CD8-positive, alpha-beta memory T cell (primary cell): ENCODE results near the gene MAMDC4. TPM values are rescaled to one million over a fixed set of nuclear protein-coding genes. Genes with fewer than 3 reads are reported as not detected.

Experiments used
- CTCF ChIA-PET: fragments of 350-600 bp; sonication (Branson Sonifier 250); formaldehyde crosslinking; loops from one replicate; lab custom pipeline; 2021; ENCODE audit warnings: antibody characterized with exemption; lab: Charles Lee
- POLR2A ChIA-PET: fragments of 350-600 bp; sonication (Branson Sonifier 250); formaldehyde crosslinking; loops from one replicate; lab custom pipeline; 2021; ENCODE audit warnings: antibody characterized with exemption; lab: Charles Lee
- DNase-seq, 5 donors: peaks; one replicate each; pipeline versions ENCODE4 v3.0.0 to v3.0.0-alpha.2; 2020 to 2022; ENCODE audit warnings: mixed read lengths in 1 of 5
- H3K27ac ChIP-seq: one replicate; pipeline ENCODE4 v1.7.0; 2013; ENCODE audit warnings: low read depth, mild to moderate bottlenecking, low read length, moderate library complexity
- H3K27me3 ChIP-seq: 2 replicates; pipeline ENCODE4 v1.7.0; 2013; ENCODE audit warnings: low read length, mild to moderate bottlenecking; ENCODE audit not compliant: insufficient read depth, poor library complexity, severe bottlenecking
- H3K36me3 ChIP-seq: 2 replicates; pipeline ENCODE4 v1.7.0; 2013; ENCODE audit warnings: mild to moderate bottlenecking, low read length, moderate library complexity; ENCODE audit not compliant: insufficient read depth
- H3K4me1 ChIP-seq: 2 replicates; pipeline ENCODE4 v1.7.0; 2013; ENCODE audit warnings: mild to moderate bottlenecking, low read length, moderate library complexity; ENCODE audit not compliant: insufficient read depth
- H3K4me3 ChIP-seq: 2 replicates; pipeline ENCODE4 v1.7.0; 2013; ENCODE audit warnings: mild to moderate bottlenecking, low read length
- H3K9me3 ChIP-seq: 2 replicates; pipeline ENCODE4 v1.7.0; 2013; ENCODE audit warnings: mild to moderate bottlenecking, low read length
- H3K27ac Mint-ChIP-seq, 8 donors: one replicate each; pipeline ENCODE4 v1.8.0; 2020 to 2021; ENCODE audit warnings: mixed read lengths in 8 of 8, mild to moderate bottlenecking in 6 of 8, inconsistent platforms in 3 of 8, moderate library complexity in 3 of 8
- H3K27me3 Mint-ChIP-seq, 2 donors: one replicate each; pipeline ENCODE4 v1.8.0; 2020 to 2021; ENCODE audit warnings: mixed read lengths in 2 of 2, mild to moderate bottlenecking in 1 of 2, moderate library complexity in 1 of 2
- H3K36me3 Mint-ChIP-seq, 3 donors: one replicate each; pipeline ENCODE4 v1.8.0; 2020 to 2021; ENCODE audit warnings: mixed read lengths in 3 of 3, inconsistent platforms in 1 of 3, mild to moderate bottlenecking in 1 of 3
- H3K4me1 Mint-ChIP-seq, 3 donors: one replicate each; pipeline ENCODE4 v1.8.0; 2020 to 2021; ENCODE audit warnings: mixed read lengths in 3 of 3, inconsistent platforms in 1 of 3, mild to moderate bottlenecking in 1 of 3
- H3K4me3 Mint-ChIP-seq, 7 donors: one replicate each; pipeline ENCODE4 v1.8.0; 2020 to 2021; ENCODE audit warnings: mixed read lengths in 7 of 7, mild to moderate bottlenecking in 6 of 7, moderate library complexity in 4 of 7, inconsistent platforms in 2 of 7
- H3K9me3 Mint-ChIP-seq, 5 donors: one replicate each; pipeline ENCODE4 v1.8.0; 2020 to 2022; ENCODE audit warnings: mixed read lengths in 5 of 5, mild to moderate bottlenecking in 3 of 5, moderate library complexity in 2 of 5, inconsistent platforms in 1 of 5
- polyA plus RNA-seq: library from polyadenylated mRNA; unstranded; fragments of 300-500 nt; fragmentation: Illumina TruSeq; gene quantifications from one replicate; pipeline ENCODE4 v1.2.3, GENCODE V29; 2021
- total RNA-seq, 2 experiments: library from RNA; stranded (reverse); gene quantifications; one replicate each; pipeline ENCODE4 v1.2.3, GENCODE V29; 2021

The MAMDC4 gene
- total and polyA plus RNA-seq, 3 experiments from 2014 or later: 12.2 to 12.9 TPM; not detected in 1

GRCh38 chr9:136857166-136857565, 5.0 kb downstream of the MAMDC4 start:
- Histone ChIP-seq H3K9me3 (no peaks in the 10 kb centered on the region), H3K27me3 (no peaks in the 10 kb centered on the region), H3K36me3 (peaks cover under 1% of the 10 kb centered on the region), H3K4me1 (no peaks in the 10 kb centered on the region), H3K4me3 (no peak overlapping the region), H3K27ac (no peak overlapping the region)
- peaks cover 0 to 14% (median 0%) of the 10 kb centered on the region in 3 donors for H3K36me3 Mint-ChIP-seq
- ChIA-PET POLR2A (no interaction called here), CTCF (interaction anchor here (1.8 kb wide), 1 partner anchor 172 kb away, joined by 5 read pairs; no protein-coding TSS in a partner anchor)
- no peak overlapping the region for H3K27ac Mint-ChIP-seq
- DNase-seq: peak in 1 of 5 donors; percentile 45
- no peak overlapping the region for H3K4me3 Mint-ChIP-seq
- H3K27me3 Mint-ChIP-seq: no peaks in the 10 kb centered on the region
- H3K4me1 Mint-ChIP-seq: no peaks in the 10 kb centered on the region
- H3K9me3 Mint-ChIP-seq: no peaks in the 10 kb centered on the region

GRCh38 chr9:136857581-136858412, 5.7 kb downstream of the MAMDC4 start:
- DNase-seq: no peak
- no peaks in the 10 kb centered on the region for H3K27me3 ChIP-seq
- peaks cover 7% of the 10 kb centered on the region for H3K36me3 ChIP-seq
- no peaks in the 10 kb centered on the region for H3K4me1 Mint-ChIP-seq
- H3K9me3 ChIP-seq: no peaks in the 10 kb centered on the region
- no peak overlapping the region for H3K4me3 ChIP-seq
- CTCF ChIA-PET: interaction anchor here (1.8 kb wide), 1 partner anchor 172 kb away, joined by 5 read pairs; no protein-coding TSS in a partner anchor
- H3K4me3 Mint-ChIP-seq: no peak overlapping the region
- H3K9me3 Mint-ChIP-seq: no peaks in the 10 kb centered on the region
- H3K27ac Mint-ChIP-seq: no peak overlapping the region
- H3K27me3 Mint-ChIP-seq: no peaks in the 10 kb centered on the region
- POLR2A ChIA-PET: no interaction called here
- no peak overlapping the region for H3K27ac ChIP-seq
- H3K36me3 Mint-ChIP-seq: peaks cover 0 to 20% (median 0%) of the 10 kb centered on the region in 3 donors
- H3K4me1 ChIP-seq: no peaks in the 10 kb centered on the region

GRCh38 chr9:136858452-136858843, 6.3 kb downstream of the MAMDC4 start:
- CTCF ChIA-PET: no interaction called here
- POLR2A ChIA-PET: no interaction called here

GRCh38 chr9:136858844-136859757, 7.0 kb downstream of the MAMDC4 start:
- H3K4me1 Mint-ChIP-seq: peaks cover 1 to 8% (median 6%) of the 10 kb centered on the region in 3 donors
- Histone ChIP-seq H3K36me3 (peaks cover 19% of the 10 kb centered on the region), H3K9me3 (no peaks in the 10 kb centered on the region), H3K27ac (no peak overlapping the region), H3K27me3 (no peaks in the 10 kb centered on the region), H3K4me3 (no peak overlapping the region), H3K4me1 (no peaks in the 10 kb centered on the region)
- CTCF ChIA-PET: no interaction called here
- H3K27me3 Mint-ChIP-seq: no peaks in the 10 kb centered on the region
- POLR2A ChIA-PET: interaction anchor here (0.6 kb wide), 1 partner anchor 14 kb away, joined by 9 read pairs; no protein-coding TSS in a partner anchor
- DNase-seq: no peak
- H3K36me3 Mint-ChIP-seq: peaks cover 0 to 33% (median 3%) of the 10 kb centered on the region in 3 donors
- no peak overlapping the region for H3K27ac Mint-ChIP-seq
- H3K4me3 Mint-ChIP-seq: no peak overlapping the region
- H3K9me3 Mint-ChIP-seq: no peaks in the 10 kb centered on the region

More at GRCh38 chr9:136858452-136858843, 6.3 kb downstream of the MAMDC4 start:
- no peak overlapping the region for H3K27ac ChIP-seq
- H3K27me3 Mint-ChIP-seq: no peaks in the 10 kb centered on the region
- H3K36me3 Mint-ChIP-seq: peaks cover 0 to 26% (median 0%) of the 10 kb centered on the region in 3 donors
- H3K4me1 ChIP-seq: no peaks in the 10 kb centered on the region
- H3K9me3 Mint-ChIP-seq: no peaks in the 10 kb centered on the region
- H3K4me1 Mint-ChIP-seq: peaks cover 0 to under 1% (median 0%) of the 10 kb centered on the region in 3 donors
- no peaks in the 10 kb centered on the region for H3K9me3 ChIP-seq
- H3K36me3 ChIP-seq: peaks cover 14% of the 10 kb centered on the region
- no peak overlapping the region for H3K4me3 ChIP-seq
- H3K27ac Mint-ChIP-seq: no peak overlapping the region
- no peak overlapping the region for H3K4me3 Mint-ChIP-seq
- no peaks in the 10 kb centered on the region for H3K27me3 ChIP-seq
- DNase-seq: no peak

- Mint-ChIP-seq H3K27ac (peak overlapping the region in 2 of 8 donors; percentile 52 to 76), H3K27me3 (no peaks in the 10 kb centered on the region), H3K9me3 (no peaks in the 10 kb centered on the region), H3K4me3 (no peak overlapping the region), H3K4me1 (peaks cover 9 to 20% (median 17%) of the 10 kb centered on the region in 3 donors), H3K36me3 (peaks cover 0 to 37% (median 3%) of the 10 kb centered on the region in 3 donors)
- Histone ChIP-seq H3K4me3 (no peak overlapping the region), H3K27me3 (no peaks in the 10 kb centered on the region), H3K9me3 (no peaks in the 10 kb centered on the region), H3K4me1 (peaks cover 7% of the 10 kb centered on the region), H3K27ac (no peak overlapping the region), H3K36me3 (peaks cover 19% of the 10 kb centered on the region)
- ChIA-PET CTCF (interaction anchor here (0.7 to 1.6 kb wide), 3 partner anchors 15 to 22 kb away, joined by 3 to 5 read pairs (median 4); no protein-coding TSS in a partner anchor), POLR2A (interaction anchor here (0.6 kb wide), 1 partner anchor 210 kb away, joined by 5 read pairs; the partner anchor contains the start of gene SAPCD2)
- DNase-seq: no peak
These were observed 8.4 kb downstream of the MAMDC4 start for GRCh38 chr9:136860529-136860928.

GRCh38 chr9:136860933-136861873, 9.1 kb downstream of the MAMDC4 start:
- no peak for DNase-seq

More at GRCh38 chr9:136860933-136861873, 9.1 kb downstream of the MAMDC4 start:
- H3K27ac ChIP-seq: no peak overlapping the region
- peaks cover 7% of the 10 kb centered on the region for H3K4me1 ChIP-seq
- H3K9me3 ChIP-seq: no peaks in the 10 kb centered on the region
- H3K27me3 ChIP-seq: no peaks in the 10 kb centered on the region
- no peak overlapping the region for H3K4me3 ChIP-seq
- no peaks in the 10 kb centered on the region for H3K9me3 Mint-ChIP-seq
- POLR2A ChIA-PET: interaction anchor here (0.6 kb wide), 1 partner anchor 209 kb away, joined by 5 read pairs; the partner anchor contains the start of gene SAPCD2
- peaks cover 0 to 39% (median 3%) of the 10 kb centered on the region in 3 donors for H3K36me3 Mint-ChIP-seq
- peak overlapping the region in 1 of 8 donors; percentile 73 for H3K27ac Mint-ChIP-seq
- H3K4me1 Mint-ChIP-seq: peaks cover 11 to 23% (median 17%) of the 10 kb centered on the region in 3 donors
- no peaks in the 10 kb centered on the region for H3K27me3 Mint-ChIP-seq
- H3K36me3 ChIP-seq: peaks cover 19% of the 10 kb centered on the region
- CTCF ChIA-PET: interaction anchor here (0.7 to 1.6 kb wide), 5 partner anchors 14 to 21 kb away, joined by 3 to 5 read pairs (median 4); partner anchors contain the start of gene AJM1
- H3K4me3 Mint-ChIP-seq: peak overlapping the region in 1 of 7 donors; percentile 54
